ENCODE results near the gene OR10D3. TPM values are rescaled to one million over a fixed set of nuclear protein-coding genes. Genes with fewer than 3 reads are reported as not detected.

OR10D3 gene
- total RNA-seq, 1 experiment from 2014 or later = not detected

DNA sequence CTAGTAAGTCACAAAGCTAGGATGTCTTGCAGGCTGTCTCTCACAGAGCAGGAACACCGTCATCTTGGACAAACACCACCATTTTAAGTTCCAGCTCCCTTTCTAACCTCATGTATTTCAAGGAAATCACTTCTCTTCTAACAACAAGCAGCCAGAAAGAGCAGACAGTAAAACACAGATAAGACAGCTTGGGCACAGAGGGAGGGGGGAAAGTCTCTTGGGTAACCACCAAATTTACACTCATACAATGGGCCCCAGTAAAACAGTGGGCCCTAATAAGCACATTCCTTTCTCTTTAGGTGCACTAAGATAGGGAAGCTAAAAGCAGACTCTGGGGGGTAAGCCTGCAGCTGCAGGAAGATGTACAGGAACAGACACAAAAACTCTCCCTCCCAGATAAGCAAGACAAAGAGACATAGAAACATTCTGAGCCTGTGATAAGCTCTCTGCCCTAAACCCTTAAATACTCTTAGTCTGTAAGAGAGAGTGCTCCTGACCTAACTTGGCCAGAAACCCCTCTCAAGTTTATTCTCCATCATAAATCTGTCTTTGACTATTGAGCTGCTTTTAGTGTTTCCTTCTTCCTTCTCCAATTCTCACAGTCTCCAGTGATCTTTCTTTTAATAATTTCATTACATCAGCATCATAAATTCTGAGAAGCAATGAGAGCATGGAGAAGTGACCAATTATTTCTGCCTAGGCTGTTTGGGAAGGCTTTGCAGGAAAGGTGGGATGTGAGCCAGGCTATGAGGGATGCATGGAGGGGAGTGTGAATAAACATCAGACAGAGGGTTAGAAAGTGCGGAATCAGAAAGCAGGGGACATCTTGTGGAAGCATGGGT, 7.4 kb downstream of the OR10D3 start:
- intact Hi-C loops (cut with micrococcal nuclease; ENCODE audit: unreplicated experiment) = loop anchor here (10.0 kb wide), 1 partner anchor 86 kb away; no protein-coding TSS in a partner anchor
- Mint-ChIP-seq H3K36me3 (ENCODE audit: insufficient read depth, unreplicated experiment) (no peaks in the 10 kb centered on the region), H3K4me1 (ENCODE audit: low read depth, unreplicated experiment) (no peaks in the 10 kb centered on the region), H3K27ac (ENCODE audit: unreplicated experiment) (no peak overlapping the region), H3K9me3 (ENCODE audit: low read depth, unreplicated experiment) (no peaks in the 10 kb centered on the region), H3K4me3 (ENCODE audit: low read depth, unreplicated experiment) (no peak overlapping the region), H3K27me3 (ENCODE audit: unreplicated experiment) (peaks cover 4% of the 10 kb centered on the region)
- CTCF ChIA-PET = no interaction called here
- TF ChIP-seq, protein P1, sequence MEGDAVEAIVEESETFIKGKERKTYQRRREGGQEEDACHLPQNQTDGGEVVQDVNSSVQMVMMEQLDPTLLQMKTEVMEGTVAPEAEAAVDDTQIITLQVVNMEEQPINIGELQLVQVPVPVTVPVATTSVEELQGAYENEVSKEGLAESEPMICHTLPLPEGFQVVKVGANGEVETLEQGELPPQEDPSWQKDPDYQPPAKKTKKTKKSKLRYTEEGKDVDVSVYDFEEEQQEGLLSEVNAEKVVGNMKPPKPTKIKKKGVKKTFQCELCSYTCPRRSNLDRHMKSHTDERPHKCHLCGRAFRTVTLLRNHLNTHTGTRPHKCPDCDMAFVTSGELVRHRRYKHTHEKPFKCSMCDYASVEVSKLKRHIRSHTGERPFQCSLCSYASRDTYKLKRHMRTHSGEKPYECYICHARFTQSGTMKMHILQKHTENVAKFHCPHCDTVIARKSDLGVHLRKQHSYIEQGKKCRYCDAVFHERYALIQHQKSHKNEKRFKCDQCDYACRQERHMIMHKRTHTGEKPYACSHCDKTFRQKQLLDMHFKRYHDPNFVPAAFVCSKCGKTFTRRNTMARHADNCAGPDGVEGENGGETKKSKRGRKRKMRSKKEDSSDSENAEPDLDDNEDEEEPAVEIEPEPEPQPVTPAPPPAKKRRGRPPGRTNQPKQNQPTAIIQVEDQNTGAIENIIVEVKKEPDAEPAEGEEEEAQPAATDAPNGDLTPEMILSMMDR (IDR thresholded peaks at IDR 0.05; ENCODE audit: unreplicated experiment) = no peak
- DNase-seq = no peak
- BruUV-seq (replicated peaks) = no TSS peak

DNA sequence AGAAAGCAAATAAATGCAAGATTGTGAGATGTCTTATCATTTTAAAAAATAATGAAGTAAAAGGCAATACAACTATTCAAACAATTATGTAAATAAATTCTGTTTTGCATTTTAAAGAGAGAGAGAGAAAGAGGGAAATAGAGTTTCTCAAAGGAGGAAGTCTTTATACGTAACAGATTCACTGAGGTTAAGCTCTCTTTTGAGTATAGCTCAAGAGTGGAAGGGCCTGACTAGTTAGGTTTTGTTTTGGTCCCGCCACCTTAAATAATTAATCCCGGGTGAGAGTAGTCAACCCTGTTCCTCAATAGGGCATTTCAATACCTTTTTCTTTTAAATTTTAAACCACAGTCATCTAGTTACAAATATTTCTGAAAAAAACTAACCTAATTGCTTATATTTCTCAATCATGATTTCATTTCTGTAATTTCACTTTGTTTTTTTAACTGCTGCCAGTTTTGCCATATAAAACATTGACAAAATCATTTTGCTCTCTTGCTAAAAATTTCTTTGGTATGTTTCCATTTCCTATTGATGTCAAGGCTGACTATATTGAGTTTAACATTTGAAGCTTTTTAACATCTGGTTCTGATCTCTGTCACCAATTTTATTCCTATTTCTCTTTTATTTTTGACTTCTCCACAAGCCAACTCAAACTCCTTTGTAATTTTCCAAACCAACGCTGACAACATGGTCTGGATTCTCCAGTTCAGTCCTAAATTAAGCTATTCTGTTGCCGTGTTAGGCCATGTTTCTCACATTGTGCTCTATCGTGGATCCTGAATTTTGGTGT, 10.3 kb downstream of the OR10D3 start:
- no TSS peak for BruUV-seq (replicated peaks)
- Mint-ChIP-seq H3K36me3 (ENCODE audit: insufficient read depth, unreplicated experiment) (no peaks in the 10 kb centered on the region), H3K4me1 (ENCODE audit: low read depth, unreplicated experiment) (no peaks in the 10 kb centered on the region), H3K27ac (ENCODE audit: unreplicated experiment) (no peak overlapping the region), H3K27me3 (ENCODE audit: unreplicated experiment) (no peaks in the 10 kb centered on the region), H3K9me3 (ENCODE audit: low read depth, unreplicated experiment) (no peaks in the 10 kb centered on the region), H3K4me3 (ENCODE audit: low read depth, unreplicated experiment) (no peak overlapping the region)
- no peak for DNase-seq
- TF ChIP-seq, protein P1 (IDR thresholded peaks at IDR 0.05; ENCODE audit: unreplicated experiment) = no peak
- intact Hi-C loops (cut with micrococcal nuclease; ENCODE audit: unreplicated experiment) = loop anchor here (10.0 kb wide), 1 partner anchor 89 kb away; no protein-coding TSS in a partner anchor
- CTCF ChIA-PET = interaction anchor here (3.4 kb wide), 1 partner anchor 122 kb away, joined by 13 read pairs; no protein-coding TSS in a partner anchor

DNA sequence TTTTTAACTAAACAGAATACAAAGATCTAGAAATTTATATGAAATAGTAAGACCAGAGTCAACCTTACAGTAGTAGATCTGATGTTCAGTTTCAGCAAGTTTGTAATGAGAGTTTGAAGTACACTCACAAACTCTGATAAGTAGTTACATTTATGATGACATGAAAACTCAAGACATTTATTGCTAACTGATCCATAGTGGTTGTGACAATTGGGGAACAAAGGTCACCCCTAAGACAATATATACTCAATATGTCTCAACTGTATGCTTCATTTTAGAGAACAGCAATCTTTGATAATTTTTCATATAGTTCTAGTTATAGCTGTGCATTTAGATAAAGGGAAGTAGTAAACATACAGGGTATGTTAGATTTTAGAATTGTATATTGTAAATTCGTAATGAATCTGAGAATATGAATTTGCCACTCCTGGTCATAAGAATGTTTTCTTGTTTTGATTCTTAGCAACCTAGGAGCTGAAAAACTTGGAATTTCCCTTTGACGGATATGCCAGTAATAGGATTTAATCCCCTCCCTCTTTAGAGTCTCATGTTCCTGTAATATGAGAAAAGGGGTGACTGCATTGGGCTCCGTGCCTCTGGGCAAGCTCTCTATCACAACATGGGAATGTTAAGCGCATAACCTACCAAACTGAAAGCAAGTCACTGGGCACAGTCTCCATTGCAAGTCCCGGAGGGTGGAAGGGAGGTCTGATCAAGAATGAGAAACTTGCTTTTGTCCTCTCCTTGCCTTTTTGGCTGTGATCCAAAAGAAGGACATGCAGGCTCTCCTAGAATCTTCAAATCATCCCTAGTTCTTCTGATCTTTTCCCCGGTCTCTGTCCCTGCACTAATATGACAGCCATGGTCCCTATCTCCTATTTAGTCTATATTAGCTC, 11.4 kb downstream of the OR10D3 start:
- Mint-ChIP-seq H3K36me3 (ENCODE audit: insufficient read depth, unreplicated experiment) (no peaks in the 10 kb centered on the region), H3K27me3 (ENCODE audit: unreplicated experiment) (no peaks in the 10 kb centered on the region), H3K4me1 (ENCODE audit: low read depth, unreplicated experiment) (no peaks in the 10 kb centered on the region), H3K27ac (ENCODE audit: unreplicated experiment) (no peak overlapping the region), H3K4me3 (ENCODE audit: low read depth, unreplicated experiment) (no peak overlapping the region), H3K9me3 (ENCODE audit: low read depth, unreplicated experiment) (no peaks in the 10 kb centered on the region)
- no peak for DNase-seq
- CTCF ChIA-PET = interaction anchor here (0.9 to 3.4 kb wide), 2 partner anchors 79 to 123 kb away, joined by 3 to 13 read pairs; partner anchors contain the start of gene VWA5A
- no TSS peak for BruUV-seq (replicated peaks)
- TF ChIP-seq, protein P1 (IDR thresholded peaks at IDR 0.05; ENCODE audit: unreplicated experiment) = no peak
- intact Hi-C loops (cut with micrococcal nuclease; ENCODE audit: unreplicated experiment) = loop anchor here (1.0 to 10.0 kb wide), 2 partner anchors 90 to 123 kb away; no protein-coding TSS in a partner anchor

Measured in Calu3 (cell line).